GM19438 (cell line): Measurements from ENCODE around the gene GARS1.
"Not testable (repeated sequence)": the region's sequence is repeated elsewhere in the genome, so short reads cannot be mapped to it uniquely, and the experiment has no call there.

ENCODE experiments used
- ATAC-seq: cut with Tn5 transposase; IDR thresholded peaks from one replicate; pipeline ENCODE4 v1.9.1; 2021; ENCODE audit warnings: low read depth; ENCODE audit not compliant: unreplicated experiment

GARS1 gene

DNA sequence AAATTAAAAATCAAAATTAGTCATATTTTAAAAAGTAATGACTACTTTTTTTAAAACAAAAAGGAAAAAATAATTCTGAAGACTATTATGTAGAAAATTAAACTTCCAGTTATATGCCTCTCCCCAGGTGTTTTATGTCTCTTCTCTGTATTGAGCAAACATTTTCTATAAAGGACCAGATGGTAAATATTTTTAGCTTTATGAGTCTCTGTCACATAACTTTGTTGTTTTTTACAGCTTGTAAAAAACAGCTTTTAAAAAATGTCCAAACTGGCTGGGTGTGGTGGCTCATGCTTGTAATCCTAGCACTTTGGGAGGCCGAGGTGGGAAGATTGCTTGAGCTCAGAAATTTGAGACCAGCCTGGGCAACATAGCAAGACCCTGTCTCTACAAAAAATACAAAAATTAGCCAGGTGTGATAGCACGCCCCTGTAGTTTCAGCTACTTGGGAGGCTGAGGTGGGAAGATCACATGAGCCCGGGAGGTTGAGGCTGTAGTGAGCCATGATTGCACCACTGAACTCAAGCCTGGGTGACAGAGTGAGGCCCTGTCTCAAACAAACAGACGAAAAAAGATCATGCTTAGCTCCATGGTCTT is 23.5 kb downstream of the GARS1 start:
- ATAC-seq = no peak

DNA sequence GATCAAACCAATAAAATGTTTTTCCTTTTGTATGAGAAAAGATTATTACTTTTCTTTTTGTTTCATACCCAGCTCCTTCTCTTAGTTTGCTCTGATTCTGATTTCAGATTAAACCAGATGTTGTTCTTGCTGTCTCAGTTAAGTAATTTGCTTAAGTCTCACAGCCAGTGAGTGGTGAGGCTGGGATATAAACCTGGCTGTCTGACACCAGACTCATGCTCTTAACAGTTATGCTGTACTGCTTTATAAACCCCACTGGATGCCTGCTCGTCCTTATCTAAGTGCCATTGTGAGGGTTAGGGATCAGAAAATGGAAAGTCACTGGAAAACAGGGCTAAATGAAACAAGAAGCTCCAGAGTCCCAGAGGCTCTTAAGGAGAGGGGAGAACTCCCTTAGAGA is 24.3 kb downstream of the GARS1 start:
- ATAC-seq = no peak

DNA sequence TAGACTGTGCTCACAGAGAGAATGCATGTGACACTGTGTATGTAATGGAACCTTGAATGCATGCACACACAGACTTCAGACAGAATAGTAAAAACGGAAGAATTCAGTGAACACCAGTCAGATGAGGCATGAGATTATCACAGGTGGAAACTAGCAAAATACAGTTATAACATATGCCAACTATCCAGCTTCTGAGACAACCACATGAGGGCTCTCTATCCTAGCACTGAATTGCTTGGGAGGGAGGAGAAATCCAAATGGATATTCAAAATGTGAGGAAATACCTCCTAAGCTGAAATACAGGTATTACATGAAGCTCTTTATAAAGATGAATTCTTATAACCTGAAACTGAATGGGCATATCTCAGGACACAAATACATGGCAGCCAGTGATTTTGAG is 30.6 kb downstream of the GARS1 start:
- ATAC-seq = no peak

- ATAC-seq = no peak
These were observed 32.3 kb downstream of the GARS1 start for GRCh38 chr7:30627026-30627425.

DNA sequence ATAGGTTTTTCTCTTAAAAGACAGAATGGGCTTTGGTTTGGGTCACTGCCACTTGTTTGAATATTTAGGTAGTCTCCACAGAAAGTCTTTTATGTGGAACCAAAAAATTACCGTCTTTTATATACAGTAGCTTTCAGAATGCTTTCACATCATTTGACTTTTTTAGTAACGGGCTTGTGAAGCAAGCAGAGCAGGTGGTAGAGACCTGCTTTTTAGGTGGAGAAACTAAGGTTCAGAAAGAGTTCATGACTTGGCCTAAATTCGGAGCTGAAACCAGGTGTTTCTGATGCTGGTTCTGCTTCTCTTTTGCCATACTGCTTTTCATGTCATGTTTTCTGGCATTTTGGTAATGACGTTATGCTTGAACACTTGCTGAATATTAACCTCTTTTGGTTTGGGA is 36.3 kb downstream of the GARS1 start:
- ATAC-seq = no peak

DNA sequence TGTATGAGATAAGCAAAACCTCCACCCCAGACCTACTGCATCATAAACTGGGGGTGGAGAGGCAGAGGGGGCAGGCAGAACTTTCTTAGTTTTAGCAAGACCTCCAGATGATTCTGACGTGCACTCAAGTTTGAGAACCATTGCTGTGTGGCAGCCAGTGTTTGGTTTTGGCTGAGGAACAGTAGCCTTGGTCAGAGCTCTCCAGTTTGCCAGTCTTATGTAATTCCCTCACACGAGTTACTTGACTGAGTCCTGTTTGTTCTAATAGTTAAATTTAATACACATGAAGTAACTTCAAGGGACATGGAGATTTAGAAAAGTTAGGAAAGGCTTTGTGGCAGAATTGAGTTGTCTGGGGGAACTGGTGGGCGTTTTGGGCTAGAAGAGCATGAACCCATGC is 38.5 kb downstream of the GARS1 start:
- ATAC-seq = no peak

- ATAC-seq = no peak
These were observed 39.5 kb downstream of the GARS1 start for GRCh38 chr7:30634193-30634626.

GRCh38 chr7:30634634-30635201 is 40.0 kb downstream of the GARS1 start:
- no peak for ATAC-seq

DNA sequence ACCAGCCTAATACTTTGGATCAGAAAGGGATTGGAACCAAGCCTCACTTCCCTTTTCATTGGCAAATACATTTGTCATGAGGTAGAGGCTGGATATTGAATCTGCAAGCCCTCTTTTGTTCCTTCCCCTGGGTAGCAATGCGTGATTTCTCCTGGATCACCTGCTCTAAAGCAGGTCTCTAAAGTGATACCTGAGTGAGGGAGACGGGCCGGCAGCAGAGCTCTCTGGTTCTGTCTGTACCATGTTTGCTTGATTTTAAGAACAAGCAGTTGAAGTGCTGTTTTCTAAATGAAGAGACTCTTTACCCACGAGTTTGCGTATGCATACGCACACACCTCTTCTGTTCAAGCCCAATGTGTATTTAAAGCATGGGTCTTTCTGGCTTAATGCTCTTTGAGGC is 41.1 kb downstream of the GARS1 start:
- ATAC-seq = no peak

GRCh38 chr7:30642322-30642721 is 47.6 kb downstream of the GARS1 start:
- ATAC-seq = not testable (repeated sequence)

- no peak for ATAC-seq
These were observed 48.1 kb downstream of the GARS1 start for GRCh38 chr7:30642789-30643188.

DNA sequence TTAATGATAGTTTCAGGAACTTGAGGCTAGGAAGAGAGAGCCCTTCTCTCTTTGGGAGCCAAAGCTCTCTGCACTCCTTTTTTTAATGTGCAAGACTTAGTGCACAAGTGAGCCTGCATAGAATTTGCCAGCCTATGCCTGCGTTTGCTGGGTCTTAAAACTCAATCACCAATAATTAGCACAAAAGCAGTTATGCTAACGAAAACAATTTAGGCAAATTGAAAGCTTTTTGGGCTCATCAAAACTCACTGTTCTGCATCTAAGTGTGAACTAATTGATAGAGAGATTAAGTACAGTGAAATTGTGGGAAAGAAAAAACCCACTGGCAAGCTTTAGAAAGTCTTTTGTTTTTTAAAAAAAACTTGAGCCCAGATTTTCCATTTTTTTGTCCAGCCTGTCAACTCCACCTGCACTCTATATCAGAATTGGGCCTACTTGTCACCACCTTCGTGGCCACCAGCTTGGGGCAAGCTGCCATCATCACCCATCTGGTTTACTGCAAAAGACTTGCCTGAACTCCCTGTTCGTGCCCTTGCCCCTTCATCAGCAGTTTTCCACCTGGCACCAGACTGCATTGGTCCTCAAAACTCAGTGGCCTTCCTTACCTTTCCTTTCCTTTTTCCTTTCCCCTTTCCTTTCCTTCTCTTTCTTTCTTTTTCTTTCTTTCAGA is 49.7 kb downstream of the GARS1 start:
- ATAC-seq = no peak

GRCh38 chr7:30645661-30646060 is 51.0 kb downstream of the GARS1 start:
- no peak for ATAC-seq

- ATAC-seq = no peak
These were observed 51.5 kb downstream of the GARS1 start for GRCh38 chr7:30646154-30646553.

DNA sequence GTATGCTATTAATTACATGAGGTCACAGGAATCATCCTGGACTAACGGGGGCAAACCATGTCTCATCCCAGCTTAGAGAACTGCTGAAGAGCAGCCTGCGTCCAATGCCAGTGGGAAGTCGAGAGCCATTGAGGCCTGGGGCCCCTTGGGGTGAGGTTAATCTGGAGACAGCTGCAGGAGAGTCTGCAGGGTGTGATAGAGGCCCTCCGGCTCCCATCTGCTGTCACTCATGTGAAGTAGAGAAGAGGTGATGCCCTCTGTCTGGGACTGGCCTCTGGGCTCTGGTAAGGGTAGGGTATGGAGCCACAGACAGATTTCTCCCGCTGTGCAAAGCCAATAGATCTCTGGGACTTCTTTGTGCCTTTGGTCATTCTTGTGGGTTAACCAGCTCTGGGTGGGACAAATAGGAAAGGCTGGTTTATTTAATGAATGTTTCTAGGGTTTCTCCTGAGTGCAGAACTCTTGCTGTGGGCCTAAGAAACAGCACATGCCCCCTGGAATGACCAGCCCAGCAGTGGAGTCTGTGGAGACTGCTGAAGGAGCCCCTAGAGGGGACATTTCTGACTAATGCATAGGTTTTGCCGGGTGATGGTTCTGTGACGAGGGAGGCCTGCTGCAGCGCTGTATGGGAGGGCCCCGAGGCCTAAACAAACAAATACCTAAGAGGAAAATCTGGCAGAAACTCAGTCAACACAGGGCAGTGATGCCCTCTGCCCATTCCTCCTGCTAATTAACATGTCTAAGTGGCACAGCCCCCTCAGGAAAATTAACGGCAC is 53.1 kb downstream of the GARS1 start:
- no peak for ATAC-seq

GRCh38 chr7:30648744-30649540 is 54.3 kb downstream of the GARS1 start:
- no peak for ATAC-seq

DNA sequence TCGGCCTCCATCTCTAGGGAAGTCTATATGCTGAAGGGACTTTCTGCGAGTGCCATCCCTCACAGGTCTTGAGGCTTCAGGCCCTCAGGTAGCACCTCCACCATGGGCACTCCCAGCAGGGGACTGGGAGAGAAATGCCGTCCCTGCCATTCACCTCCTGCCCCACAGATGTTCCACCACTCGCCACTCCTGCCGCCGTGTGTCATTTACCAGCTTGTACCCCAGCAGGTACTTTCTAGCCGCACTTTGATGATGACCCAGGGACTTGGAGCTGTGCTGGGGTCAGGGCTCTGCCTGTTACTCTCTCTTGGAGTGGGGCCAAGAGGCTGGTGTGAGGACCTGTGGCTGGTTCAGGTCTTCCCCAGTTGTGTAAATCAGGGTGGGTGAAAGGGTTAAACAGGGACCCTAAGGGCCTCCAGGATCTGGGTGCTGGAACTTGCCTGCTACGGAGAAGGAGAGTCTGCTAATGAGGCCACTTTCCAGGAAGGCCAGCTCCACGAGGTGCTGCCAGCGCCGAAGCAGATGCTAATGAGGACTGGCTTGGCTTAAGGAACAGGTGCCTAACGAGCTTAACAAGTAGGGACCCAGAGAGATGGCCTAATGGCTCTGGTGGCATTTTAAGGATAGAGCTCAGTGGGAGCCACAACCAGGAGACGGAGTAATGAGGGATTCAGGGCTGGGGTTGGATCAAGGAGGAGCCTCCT is 55.2 kb downstream of the GARS1 start:
- ATAC-seq = no peak

DNA sequence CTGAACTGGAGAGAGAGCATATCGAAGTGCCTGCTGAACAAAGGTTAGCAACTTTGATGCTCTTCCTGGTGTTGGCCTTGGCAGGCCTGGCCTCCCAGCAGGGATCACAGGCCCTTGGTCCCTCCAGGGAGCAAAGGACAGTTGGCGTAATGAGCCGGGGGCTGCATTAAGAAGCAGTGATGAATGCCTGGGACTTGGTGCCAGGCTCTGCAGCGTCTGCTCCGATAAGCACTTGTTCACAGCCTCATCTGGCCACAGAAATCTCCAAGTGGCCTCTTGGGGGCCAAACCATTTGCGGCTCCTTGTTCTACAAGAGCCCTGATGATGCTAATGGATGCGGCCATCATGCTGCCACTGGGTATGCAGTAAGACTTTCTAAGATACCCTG is 55.7 kb downstream of the GARS1 start:
- ATAC-seq = no peak

DNA sequence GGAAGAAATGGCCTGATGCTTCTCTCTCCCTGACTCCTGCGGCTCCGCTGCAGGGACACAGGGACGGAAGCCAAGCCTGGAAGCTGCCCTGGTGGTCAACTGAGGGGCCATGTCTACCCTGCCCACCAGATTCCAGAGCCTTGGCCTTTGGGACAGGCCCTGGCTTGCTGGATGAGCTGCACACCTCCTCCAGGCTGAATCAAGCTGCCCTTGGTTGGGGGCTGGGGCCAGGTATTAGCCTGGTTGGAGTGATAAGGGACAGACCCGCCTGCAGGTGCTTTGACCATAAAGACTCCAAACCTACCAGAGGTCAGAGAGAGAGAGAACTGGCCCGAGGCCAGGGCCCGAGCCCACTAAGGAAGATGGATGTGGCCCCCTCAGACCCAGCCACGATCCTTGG is 57.5 kb downstream of the GARS1 start:
- ATAC-seq = no peak
